HG03135 (cell line): ENCODE results near the gene TGM1.

ENCODE experiments used
- ATAC-seq: cut with Tn5 transposase; IDR thresholded peaks from one replicate; pipeline ENCODE4 v1.9.1; 2021; ENCODE audit warnings: mild to moderate bottlenecking, moderate library complexity; ENCODE audit not compliant: unreplicated experiment

Gene TGM1

DNA sequence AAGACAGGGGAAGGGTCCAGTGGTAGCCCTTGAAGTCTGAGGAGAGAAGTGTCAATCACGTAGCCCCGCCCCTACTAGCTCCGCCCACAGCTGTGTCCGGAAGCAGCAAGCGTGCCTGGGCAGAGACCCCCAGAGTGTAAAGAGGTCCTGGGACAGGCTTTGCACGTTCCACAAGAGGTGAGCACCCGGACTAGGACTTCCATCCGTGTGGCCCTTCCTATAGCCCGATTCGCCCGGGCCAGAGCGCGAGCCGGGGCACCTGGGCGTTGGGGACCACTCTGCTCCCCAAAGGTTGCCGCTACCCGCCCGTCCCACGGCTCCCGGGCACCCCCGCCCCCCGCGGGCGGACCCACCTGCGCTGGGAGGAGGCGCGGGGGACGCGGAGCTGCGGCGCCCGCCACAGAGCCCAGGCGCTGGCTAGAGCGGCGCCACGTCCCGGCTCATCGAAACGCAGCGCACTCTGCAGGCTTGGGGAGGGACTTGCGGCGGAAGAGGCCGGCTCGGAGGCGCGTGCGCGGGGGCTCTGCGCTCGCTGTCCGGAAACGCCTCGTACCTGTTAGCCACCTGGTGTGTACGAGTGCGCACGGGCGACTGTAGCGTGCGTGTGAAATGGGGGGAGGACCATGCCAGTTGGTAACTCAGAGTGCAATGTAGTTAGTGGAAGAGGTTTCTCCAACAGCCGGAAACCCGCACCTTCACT, 8.3 kb upstream of the TGM1 start, which contains the start of gene RABGGTA:
Gene RABGGTA, minus strand, starts transcription at position 464 of the 700 bp plus-strand sequence. CDS start 482 bp downstream, outside the sequence.
- ATAC-seq: peak; percentile 88

DNA sequence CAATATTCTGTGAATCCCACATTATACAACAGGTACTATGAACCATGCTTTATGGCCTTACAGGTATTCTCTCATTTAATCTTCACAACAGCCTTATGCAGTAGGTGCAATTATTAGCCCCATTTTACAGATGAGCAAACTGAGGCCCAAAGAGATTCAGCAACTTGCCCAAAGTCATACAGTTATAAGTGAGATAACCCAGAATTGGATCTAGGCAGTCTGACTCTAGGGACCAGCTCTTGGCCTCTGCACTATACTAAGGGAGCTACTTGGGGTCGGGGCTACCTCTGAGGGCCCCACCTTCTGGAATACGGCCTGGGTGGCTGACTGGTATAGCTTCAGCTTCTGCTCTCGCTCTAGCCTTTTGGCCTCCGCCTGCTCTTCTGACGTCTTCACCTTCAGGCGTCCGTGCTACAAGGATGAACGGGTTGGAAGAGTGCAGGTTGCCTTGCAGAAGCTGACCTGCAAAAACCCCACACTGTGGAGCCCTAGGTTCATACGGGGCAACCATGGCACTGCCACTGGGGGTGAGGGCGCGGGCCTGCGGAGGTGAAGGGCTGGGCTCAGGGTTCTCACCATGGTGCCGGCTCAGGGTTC, 7.7 kb upstream of the TGM1 start:
- ATAC-seq: peak; percentile 0

DNA sequence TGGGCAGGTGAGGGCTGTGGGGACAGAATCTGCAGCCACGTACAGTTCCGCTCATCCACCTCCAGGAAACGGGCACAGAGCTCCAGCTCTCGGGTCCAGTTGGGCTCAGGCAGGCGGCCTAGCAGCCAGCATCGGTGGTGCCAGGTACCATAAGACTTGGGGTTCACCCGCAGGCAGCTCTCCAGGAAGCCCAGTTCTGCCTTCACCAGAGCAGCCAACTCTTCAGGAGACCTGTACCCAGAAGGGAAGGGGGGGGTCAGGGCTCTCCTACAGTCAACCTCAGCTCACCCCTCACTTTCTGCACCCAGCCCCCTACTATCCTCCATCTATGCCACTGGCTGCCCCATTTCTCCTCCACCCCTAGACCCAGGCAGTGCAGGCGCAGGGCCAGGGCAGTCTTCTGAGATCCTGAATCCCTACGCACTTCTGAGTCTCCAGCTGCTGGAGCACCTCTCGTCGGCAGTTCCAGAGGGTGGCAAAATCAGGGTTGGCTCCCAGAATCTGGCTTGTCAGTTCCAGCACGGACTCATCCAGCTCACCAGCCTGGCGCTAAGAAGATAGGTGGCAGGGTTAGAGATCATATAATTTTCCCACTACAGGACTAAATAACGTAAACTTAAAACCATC, 7.0 kb upstream of the TGM1 start:
- no peak for ATAC-seq

DNA sequence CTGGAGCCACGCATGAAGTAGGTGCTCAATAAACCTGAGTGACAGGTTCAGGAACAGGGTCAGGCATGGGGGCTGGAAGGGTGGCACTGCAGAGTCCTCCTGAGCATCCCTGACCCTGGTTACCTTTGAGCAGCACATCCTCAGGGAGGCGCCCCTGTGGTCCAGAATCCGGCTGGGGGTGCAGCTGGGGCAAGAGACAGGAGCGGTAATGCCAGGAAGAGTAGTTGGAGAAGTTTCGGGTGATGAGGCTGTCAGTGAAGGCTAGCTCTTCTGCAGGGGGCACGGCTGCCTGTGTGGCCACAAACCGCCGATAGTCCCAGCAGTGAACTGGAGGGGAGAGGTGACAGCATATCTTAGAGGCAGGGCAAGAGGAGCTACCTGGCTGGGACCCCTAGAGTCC, 6.4 kb upstream of the TGM1 start:
- no peak for ATAC-seq

DNA sequence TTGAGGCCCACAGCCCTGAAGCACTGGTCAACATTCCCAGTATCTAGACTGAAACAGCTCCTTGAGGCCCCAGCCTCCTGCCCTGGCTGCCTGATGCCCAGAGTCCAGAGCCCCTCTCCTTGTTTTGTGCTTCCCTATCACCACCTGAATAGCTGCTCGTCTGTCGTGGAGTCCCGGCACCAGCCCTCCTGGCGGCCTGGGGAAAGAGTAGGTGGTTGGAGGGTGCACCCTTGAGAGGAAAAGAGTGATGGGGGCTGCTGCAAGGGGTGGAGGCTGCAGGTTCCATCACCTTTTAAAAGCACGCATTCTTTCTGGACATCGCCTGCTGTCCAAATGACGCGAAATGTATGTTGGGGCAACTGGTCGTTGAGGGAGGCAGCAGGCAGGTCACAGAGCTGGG, 5.2 kb upstream of the TGM1 start:
- no peak for ATAC-seq

DNA sequence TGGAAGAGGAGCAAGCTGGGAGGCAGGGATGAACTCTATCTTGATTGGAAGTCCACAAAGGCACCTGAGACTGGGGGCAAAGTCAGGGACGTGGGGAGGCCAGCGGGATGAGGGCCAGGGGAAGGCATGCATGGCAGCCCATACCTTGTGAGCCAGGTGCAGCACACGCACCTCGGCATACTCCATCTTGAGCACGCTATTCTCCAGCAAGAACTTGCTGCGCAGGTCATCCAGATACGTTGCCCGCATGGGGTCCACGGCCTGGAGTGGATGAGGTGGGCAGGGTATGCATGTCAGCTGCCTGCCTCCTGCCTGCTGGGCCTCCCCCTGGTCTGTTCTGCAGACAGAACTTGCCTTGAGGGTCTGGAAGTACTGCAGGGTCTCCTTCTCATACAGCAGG, 4.5 kb upstream of the TGM1 start:
- no peak for ATAC-seq

DNA sequence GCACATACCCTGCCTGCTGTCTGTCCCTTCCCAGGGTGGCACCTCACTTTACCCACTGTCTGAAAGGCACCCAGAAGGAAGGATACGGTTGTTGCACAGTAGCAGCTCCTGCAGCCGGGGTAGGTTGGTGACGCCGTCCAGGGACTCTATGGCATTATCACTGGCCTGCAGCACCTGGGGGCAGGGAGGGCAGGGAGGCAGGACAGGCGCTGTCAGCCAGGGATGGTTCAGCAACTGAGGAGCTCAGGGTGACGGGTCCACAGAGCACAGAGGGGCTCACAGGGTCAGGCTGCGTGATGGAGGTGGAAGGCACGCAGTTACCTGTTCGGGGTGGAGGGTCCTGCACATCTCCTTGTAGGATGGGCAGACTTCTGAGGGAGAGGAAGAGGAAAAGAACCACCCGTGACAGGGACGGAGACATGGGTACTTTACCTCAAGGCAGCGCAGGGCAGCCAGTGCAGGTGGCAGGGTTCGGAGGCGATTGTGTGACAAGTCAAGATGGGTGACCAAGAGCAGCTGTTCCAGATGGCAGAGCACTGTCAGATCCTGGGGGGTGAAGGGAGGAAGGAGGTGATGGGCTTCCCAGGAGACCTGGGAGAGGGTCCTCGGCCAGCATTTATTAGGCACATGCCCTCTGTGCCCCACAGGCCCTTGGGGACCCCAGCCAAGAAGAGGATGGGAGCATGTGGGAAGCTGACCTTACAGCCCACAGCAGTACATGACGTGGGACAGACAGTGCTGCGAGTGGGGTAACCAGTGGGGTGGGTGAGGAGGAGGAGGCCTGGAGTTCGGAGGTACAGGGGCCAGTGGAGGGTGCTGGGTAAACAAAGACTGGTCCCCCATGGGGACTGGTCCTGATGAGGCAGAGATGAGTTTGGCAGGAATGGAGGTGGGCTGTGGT, 3.6 kb upstream of the TGM1 start:
- ATAC-seq: no peak

DNA sequence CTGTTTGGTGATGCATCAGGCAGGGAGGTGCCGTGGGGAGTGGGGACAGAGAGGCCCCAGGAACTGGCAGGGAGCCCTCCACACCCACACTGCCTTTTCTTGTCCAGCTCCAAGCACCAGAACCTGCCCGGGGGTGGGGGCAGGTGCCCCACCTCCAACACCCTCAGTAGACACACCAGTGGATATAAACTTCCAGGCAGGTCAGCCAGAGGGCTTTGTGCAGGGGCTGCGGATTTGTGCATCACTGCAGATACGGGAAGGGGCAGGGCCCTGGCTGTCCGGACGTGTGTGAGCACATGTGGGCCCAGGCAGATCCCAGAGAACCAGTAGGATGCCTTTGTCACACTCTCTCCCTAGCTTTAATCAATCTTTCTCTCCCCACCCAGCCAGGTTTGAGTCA, 1.3 kb upstream of the TGM1 start:
- no peak for ATAC-seq

DNA sequence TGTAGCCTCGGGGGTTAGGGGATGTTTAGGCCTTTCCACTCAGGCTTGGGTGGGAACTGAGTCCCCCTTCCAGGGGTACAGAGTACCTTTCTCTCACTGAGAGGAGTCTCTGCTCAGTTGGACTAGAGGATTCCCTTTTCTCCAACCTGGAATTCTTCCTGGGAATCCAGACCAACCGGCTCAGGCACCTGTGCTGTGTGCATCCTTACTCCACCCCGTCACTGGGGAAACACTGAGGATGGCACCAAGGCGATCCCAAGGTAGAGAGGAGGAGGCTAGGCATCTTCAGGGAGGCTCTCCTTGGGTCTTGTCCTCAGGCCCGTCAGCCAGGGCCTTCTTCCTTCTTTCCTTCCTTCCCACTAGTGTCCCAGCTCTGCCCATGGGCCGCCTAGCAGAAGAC, 871 bp upstream of the TGM1 start:
- ATAC-seq: no peak

DNA sequence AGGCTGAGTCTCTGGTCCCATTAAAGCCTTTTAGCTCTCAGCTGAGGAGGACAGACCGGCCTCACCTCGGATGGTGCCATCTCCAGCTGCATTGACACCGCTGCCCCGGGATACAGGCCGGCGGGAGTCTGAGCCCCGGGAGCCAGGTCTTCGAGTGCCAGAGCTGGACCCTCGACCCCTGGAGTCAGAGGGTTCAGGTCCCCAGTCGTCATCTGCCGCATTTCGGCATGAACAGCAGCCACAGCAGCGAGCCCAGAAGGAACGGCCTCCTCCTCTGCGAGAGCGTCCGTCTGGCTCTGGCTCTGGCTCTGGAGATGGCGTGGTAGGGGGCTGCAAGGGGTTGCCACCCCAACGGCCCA, 1.0 kb downstream of the TGM1 start:
- ATAC-seq: no peak

DNA sequence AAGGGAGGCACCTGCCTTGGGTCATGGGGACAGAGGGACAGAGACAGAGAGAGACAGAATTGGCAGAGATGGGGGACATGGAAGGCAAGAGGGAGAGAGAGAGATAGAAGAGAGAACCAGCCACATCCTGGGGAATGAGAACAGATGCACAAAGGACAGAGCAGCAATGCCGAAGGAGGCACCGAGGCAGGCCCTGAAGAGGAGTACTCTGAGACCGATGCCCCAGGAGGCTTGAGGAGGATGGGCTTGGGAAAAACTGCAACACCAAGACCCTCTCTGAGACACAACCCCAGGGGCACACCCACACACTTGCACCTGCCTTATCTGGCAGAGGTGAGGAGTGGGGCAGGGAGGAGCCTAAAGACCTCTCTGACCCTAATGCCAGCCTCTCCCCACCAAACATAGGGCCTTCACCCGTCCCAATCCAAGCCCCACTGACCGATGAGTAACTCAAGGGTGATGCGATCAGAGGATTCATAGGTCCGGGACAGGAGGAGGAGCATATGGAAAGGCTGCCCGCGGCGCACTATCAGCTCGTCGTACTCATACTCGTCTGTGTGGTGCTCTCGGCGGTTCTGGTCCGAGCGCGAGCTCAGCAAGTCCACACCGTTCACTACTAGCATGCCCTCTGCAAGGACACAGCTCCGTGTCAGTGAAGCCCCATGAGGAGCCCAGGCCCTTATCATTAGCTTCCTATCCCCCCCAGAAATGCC, 1.6 kb downstream of the TGM1 start:
- ATAC-seq: no peak

DNA sequence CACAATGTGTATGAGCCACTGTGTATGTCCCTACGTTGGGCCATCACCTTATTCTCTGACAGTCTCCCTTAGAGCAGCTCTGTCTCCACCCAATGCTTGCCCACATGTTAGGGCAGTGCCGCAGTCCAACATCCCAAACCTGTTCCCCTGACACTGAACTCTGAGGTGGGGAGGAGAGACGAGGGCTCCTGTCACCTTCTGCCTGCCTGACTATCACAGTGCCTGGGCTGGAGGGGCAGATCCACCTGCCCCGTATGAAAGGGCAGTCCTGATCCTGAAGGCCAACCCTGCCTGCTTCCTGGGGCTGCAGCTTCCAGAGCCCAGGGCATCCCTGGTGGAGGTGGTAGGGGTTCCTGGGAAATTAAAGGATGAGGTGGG, 2.2 kb downstream of the TGM1 start:
- no peak for ATAC-seq

DNA sequence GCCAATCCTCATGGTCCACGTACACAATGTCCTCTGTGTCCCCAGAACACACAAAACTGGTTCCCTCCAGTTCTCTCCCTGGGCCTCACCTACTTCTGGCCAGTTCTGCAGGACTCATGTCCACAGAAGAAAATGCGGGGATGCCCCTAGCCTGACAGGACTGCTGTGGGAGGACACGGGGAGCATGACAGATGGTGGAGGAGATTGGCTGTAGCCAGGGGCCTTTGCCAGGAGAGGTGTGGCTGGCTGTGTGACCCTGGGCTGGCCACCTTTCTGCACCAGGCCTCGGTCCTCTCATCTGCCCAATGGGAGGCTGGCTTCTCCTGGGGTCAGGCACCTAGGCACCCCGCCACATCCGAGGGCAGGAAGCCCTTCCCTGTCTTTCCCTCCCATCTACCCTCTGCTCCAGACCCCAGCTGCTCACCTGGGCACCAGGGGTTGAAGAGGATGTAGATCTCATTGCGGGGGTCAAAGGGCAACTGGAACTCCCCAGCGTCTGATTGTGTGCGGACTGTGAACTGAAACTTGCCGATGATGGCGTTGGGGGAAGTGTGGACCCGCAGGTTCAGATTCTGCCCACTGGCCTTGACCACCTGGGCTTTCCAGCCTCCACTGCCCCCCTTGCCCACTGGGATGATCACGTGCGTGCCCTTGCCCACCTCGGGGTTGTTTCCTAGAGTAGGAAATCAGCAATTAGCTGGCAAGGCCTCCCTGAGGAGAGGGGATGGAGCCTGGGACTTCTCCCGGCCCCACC, 2.8 kb downstream of the TGM1 start:
- no peak for ATAC-seq

DNA sequence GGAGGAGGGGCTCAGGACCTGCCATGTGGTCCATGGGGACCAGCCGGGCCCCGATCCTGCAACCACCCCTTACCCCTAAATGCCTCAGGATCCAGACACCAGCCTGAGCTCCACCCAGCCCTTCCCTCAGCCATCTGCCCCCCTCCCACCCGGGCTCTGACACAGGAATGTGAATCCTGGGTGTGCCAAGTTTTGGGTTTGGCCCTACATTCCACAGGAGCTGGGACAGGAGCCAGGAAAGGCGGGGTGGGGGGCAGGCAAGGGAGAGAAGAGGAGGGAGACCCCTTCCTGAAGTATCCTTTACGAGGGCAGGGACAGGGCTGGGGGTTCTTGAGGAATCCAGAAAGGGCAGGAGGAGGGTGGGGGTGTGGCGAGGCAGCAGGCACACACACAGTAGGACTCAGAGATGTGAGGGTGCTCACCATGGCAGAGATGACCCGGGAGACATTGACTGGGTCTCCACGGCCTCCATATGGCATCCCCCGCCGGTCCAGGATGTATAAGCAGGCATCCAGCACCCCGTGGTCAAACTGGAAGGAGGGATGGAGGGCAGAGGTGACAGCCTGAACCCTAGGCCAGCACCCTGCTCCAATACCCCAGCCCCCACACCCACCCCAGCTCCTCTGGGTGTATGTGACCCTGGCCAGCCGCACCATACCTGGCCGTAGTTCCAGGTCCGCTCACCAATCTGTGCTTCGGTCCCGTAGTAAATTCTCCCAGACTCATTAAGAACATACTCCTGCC, 3.5 kb downstream of the TGM1 start:
- no peak for ATAC-seq

DNA sequence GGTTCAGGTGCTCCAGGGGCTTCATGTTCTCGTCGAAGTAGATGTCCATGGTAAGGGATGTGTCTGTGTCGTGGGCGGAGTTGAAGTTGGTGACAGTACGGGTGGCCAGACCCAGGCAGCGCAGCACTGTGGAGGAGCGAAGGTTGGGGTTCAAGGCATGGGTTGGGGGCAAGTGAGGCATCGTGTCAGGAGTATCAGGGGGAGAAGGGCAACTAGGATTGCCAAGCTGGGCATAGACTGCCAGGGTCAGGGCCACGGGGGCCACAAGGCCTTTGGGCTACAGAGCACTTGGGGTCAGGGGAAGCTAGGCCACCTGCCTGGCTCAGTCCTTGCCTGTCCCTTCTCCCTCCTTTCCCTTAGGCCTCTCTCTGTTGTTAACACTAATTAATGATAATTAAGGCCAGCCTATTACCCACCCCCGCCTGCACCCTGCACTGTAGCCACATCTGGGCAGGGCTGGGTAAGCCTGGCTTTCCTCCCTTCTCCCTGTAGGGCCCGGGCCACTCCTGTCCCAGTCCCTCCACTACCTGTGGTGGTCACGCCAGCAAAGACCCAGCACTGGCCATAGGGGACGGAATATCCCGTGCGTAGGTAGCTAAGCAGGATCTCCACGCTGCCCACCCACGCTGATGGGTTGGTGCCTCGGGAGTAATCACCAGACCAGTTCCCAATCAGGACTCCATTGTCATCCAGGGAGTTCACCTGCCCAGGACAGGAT, 4.3 kb downstream of the TGM1 start:
- ATAC-seq: no peak

DNA sequence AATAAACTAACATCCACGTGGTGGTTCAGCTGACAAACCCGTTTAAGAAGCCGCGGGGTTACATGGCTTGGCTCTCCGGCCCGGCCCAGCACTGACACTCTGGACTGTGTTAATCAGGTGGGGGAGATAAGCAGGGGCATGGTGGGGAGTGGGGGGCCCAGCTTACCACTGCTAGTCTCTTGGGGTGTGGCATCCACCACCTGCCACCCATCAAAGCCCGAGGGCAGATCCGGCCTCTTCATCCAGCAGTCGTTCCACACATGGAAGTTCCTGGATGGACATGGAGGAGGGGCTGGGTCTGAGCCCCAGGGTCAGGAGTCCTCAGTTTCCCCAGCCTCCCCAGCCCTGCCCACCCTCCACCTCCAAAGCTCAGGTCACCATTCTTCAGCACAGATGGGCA, 4.9 kb downstream of the TGM1 start:
- no peak for ATAC-seq

DNA sequence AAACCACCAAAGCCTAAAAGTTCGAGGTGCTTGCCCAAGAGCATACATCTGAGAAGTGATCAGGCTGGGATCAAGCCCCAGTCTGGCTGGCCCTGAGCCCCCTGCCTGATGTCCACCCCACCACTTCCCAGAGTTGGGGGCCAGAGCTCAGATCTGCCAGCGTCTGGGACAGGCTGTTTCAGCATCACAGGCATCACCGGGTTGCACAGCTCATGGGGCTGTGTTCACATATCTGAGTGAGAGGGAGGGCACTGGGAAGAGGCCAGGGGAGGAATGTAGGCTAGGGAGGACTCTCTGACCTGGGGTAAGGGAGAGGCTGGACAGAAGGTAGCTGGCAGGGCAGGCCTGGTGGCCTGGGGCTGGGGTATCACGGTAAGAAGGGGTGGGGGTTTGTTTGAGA, 6.0 kb downstream of the TGM1 start:
- ATAC-seq: no peak

DNA sequence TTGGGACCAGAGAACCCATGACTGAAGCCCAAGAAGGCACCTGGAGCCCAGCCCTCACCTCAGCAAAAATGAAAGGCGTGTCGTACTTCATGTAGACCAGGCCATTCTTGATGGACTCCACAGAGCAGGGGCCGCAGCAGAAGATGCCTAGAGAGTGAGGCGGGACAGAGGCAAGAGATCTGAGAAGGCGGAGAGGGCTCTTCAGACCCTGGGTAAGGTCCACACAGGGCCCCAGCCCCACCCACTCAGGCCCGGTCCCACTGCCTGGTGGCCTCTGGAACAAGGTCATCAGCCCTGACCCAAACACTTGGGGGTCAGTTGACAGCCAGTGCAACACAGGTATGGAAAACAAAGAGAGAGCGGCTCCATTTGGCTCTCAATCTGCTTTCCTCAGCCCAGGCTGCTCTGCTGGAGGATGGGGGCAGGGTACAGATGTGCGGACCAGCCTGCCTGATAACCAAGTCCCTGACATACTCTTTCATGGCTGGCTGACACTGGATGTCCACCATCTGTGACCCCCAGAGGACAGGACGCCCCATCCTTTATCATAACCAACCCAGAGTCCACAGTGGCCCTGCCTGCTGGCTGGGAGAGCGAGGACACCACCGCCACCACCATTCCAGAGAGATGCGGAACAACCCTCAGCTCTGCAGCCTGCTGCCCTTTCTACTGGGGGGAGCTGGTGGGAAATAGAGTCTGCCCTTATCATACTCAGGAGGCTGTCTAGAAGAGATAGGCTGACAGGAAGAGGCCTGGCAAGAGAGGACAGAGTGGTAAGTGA, 6.9 kb downstream of the TGM1 start:
- no peak for ATAC-seq
